Kidney (tissue), 14 donors: ENCODE data around the gene SH2D4B. TPM values are rescaled to one million over a fixed set of nuclear protein-coding genes. Genes with fewer than 3 reads are reported as not detected.

ENCODE experiments used
- DNase-seq, 5 donors: peaks; one replicate each; pipeline ENCODE4 v3.0.0-alpha.2; 2013 to 2020
- FAIRE-seq: peaks from 2 replicates; lab custom pipeline; 2012; peaks lifted over from hg19 to GRCh38; lab: Jason Lieb, UNC
- H3K27ac ChIP-seq, 2 donors: one replicate each; pipeline ENCODE4 v1.7.0; 2013; ENCODE audit warnings: low read depth in 2 of 2, low read length in 2 of 2, inconsistent platforms in 1 of 2
- H3K27me3 ChIP-seq: one replicate; pipeline ENCODE4 v1.7.1; 2013; ENCODE audit warnings: low read length, inconsistent platforms; ENCODE audit not compliant: control insufficient read depth, insufficient read depth
- H3K36me3 ChIP-seq, 3 donors: one replicate each; pipeline versions ENCODE4 v1.7.0 to v1.7.1; 2013; ENCODE audit warnings: low read length in 3 of 3, control low read depth in 1 of 3, inconsistent platforms in 1 of 3; ENCODE audit not compliant: insufficient read depth in 3 of 3, control insufficient read depth in 2 of 3
- H3K4me1 ChIP-seq, 3 donors: one replicate each; pipeline versions ENCODE4 v1.7.0 to v1.7.1; 2013; ENCODE audit warnings: low read length in 3 of 3, inconsistent platforms in 1 of 3, low read depth in 1 of 3; ENCODE audit not compliant: control insufficient read depth in 2 of 3, insufficient read depth in 2 of 3
- H3K4me3 ChIP-seq, 3 donors: one replicate each; pipeline versions ENCODE4 v1.7.0 to v1.8.1; 2013; ENCODE audit warnings: low read length in 3 of 3, control low read depth in 1 of 3, inconsistent platforms in 1 of 3
- H3K9ac ChIP-seq, 3 donors: one replicate each; pipeline versions ENCODE4 v1.7.0 to v1.7.1; 2013; ENCODE audit warnings: low read length in 3 of 3, control low read depth in 1 of 3, inconsistent platforms in 1 of 3
- H3K9me3 ChIP-seq, 3 donors: one replicate each; pipeline versions ENCODE4 v1.7.0 to v1.7.1; 2013; ENCODE audit warnings: low read length in 3 of 3, control low read depth in 1 of 3, inconsistent platforms in 1 of 3; ENCODE audit not compliant: control insufficient read depth in 2 of 3, insufficient read depth in 1 of 3
- CTCF ChIP-seq: IDR thresholded peaks from 3 replicates; pipeline ENCODE4 v1.5.1; 2012; ENCODE audit warnings: mild to moderate bottlenecking, moderate library complexity, borderline replicate concordance; ENCODE audit not compliant: insufficient read depth; ENCODE audit errors: extremely low read depth
- intact Hi-C: fragments of 100-400 bp; cut with DNase I; formaldehyde crosslinking; loops from one replicate; pipeline ENCODE4 v1.11.1; 2022
- polyA plus RNA-seq: library from polyadenylated mRNA; stranded (reverse); fragments of 350-450 nt; fragmentation: Illumina TruSeq; extraction: RNeasy Lipid Tissue Mini Kit (QIAGEN cat#74804); gene quantifications from one replicate; pipeline ENCODE4 v1.2.3, GENCODE V29; 2014; ENCODE audit warnings: low read depth, low replicate concordance; ENCODE audit not compliant: insufficient read depth
- total RNA-seq: library from RNA; stranded (reverse); fragmentation: NEBNext Ultra II Directional; extraction: Animal tissue kit (Norgen Biotek cat#: 25700); gene quantifications from one replicate; pipeline ENCODE4 v1.2.1, GENCODE V29; 2021
- donor health status: control.
- donor health status: control.
- donor health status: control.
- donor health status: control.
- donor health status: control.
- donor health status: DM: yes; HTN: yes; CAD: no.
- donor health status: Normal renal cell carcinoma (clear cell type).

The SH2D4B gene
- total and polyA plus RNA-seq, 2 donors from 2014 or later, result 0.09 TPM; not detected in 1

- Histone ChIP-seq H3K9ac (no peak overlapping the region), H3K4me3 (no peak overlapping the region), H3K9me3 (no peaks in the 10 kb centered on the region), H3K36me3 (no peaks in the 10 kb centered on the region), H3K4me1 (no peaks in the 10 kb centered on the region), H3K27ac (no peak overlapping the region), H3K27me3 (no peaks in the 10 kb centered on the region)
- FAIRE-seq, result no peak
- DNase-seq, result peak in 4 of 5 donors; percentile 60 to 65 (median 63)
- TF ChIP-seq CTCF, result no peak
- intact Hi-C loops, result no loop called here
Observed at GRCh38 chr10:80552151-80552646, 14.5 kb downstream of the SH2D4B start.

GRCh38 chr10:80553436-80553835 lies 15.7 kb downstream of the SH2D4B start:
- FAIRE-seq, result no peak
- no peak for TF ChIP-seq CTCF

GRCh38 chr10:80554050-80554449 lies 16.3 kb downstream of the SH2D4B start:
- no peaks in the 10 kb centered on the region for H3K4me1 ChIP-seq
- DNase-seq (no peak), FAIRE-seq (no peak)
- intact Hi-C loops, result no loop called here
- no peaks in the 10 kb centered on the region for H3K27me3 ChIP-seq
- H3K9me3 ChIP-seq, result no peaks in the 10 kb centered on the region
- no peak for TF ChIP-seq CTCF
- no peak overlapping the region for H3K9ac ChIP-seq
- H3K27ac ChIP-seq, result no peak overlapping the region
- no peaks in the 10 kb centered on the region for H3K36me3 ChIP-seq
- no peak overlapping the region for H3K4me3 ChIP-seq

More at GRCh38 chr10:80553436-80553835, 15.7 kb downstream of the SH2D4B start:
- H3K36me3 ChIP-seq, result no peaks in the 10 kb centered on the region
- H3K27ac ChIP-seq, result no peak overlapping the region
- H3K4me1 ChIP-seq, result no peaks in the 10 kb centered on the region
- DNase-seq, result no peak
- intact Hi-C loops, result no loop called here
- no peaks in the 10 kb centered on the region for H3K27me3 ChIP-seq
- no peak overlapping the region for H3K4me3 ChIP-seq
- H3K9ac ChIP-seq, result no peak overlapping the region
- no peaks in the 10 kb centered on the region for H3K9me3 ChIP-seq

GRCh38 chr10:80555415-80555814 lies 17.7 kb downstream of the SH2D4B start:
- H3K27me3 ChIP-seq, result no peaks in the 10 kb centered on the region
- intact Hi-C loops, result no loop called here
- no peak overlapping the region for H3K9ac ChIP-seq
- no peaks in the 10 kb centered on the region for H3K36me3 ChIP-seq
- TF ChIP-seq CTCF, result no peak
- no peaks in the 10 kb centered on the region for H3K4me1 ChIP-seq
- no peaks in the 10 kb centered on the region for H3K9me3 ChIP-seq
- H3K27ac ChIP-seq, result no peak overlapping the region
- DNase-seq (no peak), FAIRE-seq (no peak)
- H3K4me3 ChIP-seq, result no peak overlapping the region
